MM.1S (cell line): ENCODE measurements around the gene NUCKS1.

Experiments used
- EZH2 ChIP-seq: fragments of 300-600 bp; sonication (generic); optimal IDR thresholded peaks from 2 replicates; pipeline ENCODE3; 2017; ENCODE audit warnings: low read depth, mild to moderate bottlenecking, antibody characterized with exemption, low read length, mixed read lengths
- EZH2phosphoT487 ChIP-seq: fragments of 300-600 bp; sonication (generic); IDR thresholded peaks from 2 replicates; pipeline ENCODE4 v1.6.1; 2018; ENCODE audit warnings: antibody characterized with exemption, low read length
- TF ChIP-seq, protein P1 (sequence below): fragments of 300-600 bp; sonication (generic); IDR thresholded peaks from 2 replicates; pipeline ENCODE4 v1.5.1; 2016; ENCODE audit warnings: antibody characterized with exemption, low read length, mixed read lengths

DNA sequence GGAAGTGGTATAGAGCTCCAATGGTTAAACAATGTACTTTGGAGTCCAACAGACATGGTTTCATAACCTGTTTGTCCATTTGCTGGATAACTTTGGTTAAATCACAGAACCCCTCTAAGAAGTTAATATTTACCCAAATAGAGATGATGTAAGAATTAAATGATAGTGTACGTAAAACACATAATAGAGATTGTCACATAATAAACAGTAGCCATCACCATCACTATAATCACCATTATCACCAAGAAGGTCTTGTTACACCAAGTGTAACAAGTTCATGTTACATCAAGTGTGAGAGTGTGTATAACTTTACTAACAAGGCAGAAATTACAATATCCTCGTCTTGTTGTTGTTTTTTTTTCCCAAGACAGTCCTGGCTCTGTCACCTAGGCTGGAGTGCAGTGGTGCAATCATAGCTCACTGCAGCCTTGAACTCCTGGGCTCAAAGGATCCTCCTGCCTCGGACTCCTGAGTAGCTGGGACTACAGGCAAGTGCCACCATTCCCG lies 23.3 kb downstream of the NUCKS1 start:
- TF ChIP-seq, protein P1, sequence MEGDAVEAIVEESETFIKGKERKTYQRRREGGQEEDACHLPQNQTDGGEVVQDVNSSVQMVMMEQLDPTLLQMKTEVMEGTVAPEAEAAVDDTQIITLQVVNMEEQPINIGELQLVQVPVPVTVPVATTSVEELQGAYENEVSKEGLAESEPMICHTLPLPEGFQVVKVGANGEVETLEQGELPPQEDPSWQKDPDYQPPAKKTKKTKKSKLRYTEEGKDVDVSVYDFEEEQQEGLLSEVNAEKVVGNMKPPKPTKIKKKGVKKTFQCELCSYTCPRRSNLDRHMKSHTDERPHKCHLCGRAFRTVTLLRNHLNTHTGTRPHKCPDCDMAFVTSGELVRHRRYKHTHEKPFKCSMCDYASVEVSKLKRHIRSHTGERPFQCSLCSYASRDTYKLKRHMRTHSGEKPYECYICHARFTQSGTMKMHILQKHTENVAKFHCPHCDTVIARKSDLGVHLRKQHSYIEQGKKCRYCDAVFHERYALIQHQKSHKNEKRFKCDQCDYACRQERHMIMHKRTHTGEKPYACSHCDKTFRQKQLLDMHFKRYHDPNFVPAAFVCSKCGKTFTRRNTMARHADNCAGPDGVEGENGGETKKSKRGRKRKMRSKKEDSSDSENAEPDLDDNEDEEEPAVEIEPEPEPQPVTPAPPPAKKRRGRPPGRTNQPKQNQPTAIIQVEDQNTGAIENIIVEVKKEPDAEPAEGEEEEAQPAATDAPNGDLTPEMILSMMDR = no peak
- TF ChIP-seq EZH2phosphoT487 (no peak), EZH2 (no peak)
